GM21381 (cell line): ENCODE data around the gene DIS3L2.

Experiments
- ATAC-seq: cut with Tn5 transposase; IDR thresholded peaks from one replicate; pipeline ENCODE4 v1.9.1; 2021; ENCODE audit warnings: mild to moderate bottlenecking, moderate library complexity; ENCODE audit not compliant: unreplicated experiment

The DIS3L2 gene

DNA sequence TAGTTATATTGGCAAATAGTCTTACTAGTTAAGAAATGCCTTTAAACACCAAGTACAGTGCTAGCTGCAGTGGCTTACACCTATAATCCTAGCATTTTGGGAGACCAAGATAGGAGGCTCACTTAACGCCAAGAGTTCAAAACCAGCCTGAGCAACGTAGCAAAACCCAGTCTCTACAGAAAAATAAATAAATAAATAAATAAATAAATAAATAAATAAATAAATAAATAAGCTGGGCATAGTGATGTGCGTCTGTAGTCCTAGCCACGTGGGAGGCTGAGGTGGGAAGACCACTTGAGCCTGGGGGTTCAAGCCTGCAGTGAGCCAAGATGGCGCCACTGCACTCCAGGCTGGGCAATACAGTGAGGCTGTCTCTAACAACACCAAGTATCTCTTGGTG lies 258.4 kb downstream of the DIS3L2 start:
- ATAC-seq = no peak

- ATAC-seq = no peak
These were observed 263.9 kb downstream of the DIS3L2 start for GRCh38 chr2:232225429-232225828.

DNA sequence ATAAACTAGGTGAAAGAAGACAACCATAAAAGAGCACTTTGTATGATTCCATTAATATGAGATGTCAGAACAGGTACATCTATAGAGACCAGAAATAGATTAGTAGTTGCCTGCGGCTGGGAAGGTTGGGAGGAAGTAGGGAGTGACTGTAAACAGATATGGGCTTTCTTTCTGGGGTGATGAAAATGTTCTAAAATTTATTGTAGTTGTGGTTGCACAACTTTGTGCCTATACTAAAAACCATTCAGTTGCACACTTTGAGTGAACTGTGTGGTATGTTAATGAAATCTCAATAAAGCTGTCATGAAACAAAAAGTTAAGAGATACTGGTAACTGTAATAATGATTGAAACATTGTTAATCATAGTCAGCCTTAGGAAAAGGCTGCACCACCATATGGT lies 264.4 kb downstream of the DIS3L2 start:
- no peak for ATAC-seq

DNA sequence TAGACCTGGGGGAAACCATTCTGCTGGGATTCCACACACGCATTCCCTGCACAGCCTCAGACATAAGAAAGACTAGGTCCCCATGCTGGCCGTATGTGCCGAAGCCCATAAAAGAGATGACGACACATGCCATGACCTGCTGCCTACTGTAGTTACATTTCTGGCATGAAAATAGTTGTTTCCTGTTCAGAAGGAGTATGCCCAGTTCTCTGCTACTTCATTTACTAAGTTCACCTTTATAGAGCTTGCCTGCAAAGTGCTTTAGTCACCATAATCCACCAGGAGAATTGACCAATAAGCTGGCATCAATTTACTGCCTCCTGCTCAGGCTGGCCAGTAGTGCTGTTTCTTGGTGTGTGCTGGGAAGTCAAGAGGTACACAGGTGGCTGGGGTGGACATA lies 266.8 kb downstream of the DIS3L2 start:
- ATAC-seq = no peak

GRCh38 chr2:232228971-232229894 lies 267.7 kb downstream of the DIS3L2 start:
- ATAC-seq = no peak

DNA sequence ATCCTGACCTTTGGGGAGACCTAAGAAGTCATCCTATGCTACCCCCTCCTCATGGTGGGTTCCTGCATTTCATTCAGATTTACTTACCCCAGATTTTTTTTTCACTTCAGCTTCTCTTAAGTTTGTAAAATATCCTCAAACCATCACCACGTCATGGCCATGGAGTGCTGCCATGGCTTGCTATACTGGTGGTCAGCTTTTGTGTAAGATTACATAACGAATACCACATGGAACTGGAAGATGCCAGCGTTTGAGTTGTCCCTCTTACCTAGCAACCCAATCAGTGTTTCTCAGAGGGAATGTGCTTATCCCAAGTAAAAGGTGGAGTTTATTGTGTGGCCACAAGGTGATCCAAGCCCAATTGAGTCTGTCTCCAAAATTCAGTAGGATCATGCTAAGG lies 268.4 kb downstream of the DIS3L2 start:
- no peak for ATAC-seq

DNA sequence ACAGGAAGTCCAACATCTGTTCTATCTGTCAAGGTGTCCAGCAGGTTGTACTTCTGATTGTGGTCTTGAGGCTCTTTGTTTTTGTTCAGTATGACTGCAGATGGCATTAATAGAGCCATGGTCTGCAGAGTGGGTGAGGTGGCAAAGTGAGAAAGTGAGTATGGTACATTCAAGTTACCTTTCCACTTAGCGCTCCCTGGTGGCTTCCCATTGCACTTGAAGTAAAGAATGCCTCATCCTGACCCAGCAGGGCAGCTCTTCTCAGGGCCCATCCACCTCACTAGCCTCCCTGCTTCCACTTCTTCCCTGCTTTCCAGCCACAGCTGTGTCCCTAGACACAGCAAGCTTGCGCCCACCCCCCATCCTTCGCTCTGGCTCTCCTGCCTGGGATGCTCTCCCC lies 269.0 kb downstream of the DIS3L2 start:
- no peak for ATAC-seq

GRCh38 chr2:232231554-232231953 lies 270.0 kb downstream of the DIS3L2 start:
- ATAC-seq = no peak

DNA sequence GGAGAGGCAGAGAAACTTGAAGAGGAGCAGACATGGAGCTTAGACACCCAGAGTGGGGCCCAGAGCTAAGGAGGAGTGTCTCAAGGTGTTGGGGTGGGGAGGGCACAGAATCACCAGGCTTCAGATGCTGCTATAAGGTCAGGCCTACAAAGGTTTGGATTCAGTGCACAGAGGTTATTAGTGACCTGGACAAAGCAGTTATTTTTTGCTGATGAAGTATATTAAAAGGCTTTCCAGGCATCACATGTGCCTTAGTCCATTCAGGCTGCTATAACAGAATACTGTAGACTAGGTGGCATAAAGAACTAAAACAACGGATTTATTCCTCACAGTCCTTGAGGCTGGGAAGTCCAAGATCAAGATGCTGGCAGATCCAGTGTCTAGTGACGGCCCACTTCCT lies 271.4 kb downstream of the DIS3L2 start:
- ATAC-seq = no peak

DNA sequence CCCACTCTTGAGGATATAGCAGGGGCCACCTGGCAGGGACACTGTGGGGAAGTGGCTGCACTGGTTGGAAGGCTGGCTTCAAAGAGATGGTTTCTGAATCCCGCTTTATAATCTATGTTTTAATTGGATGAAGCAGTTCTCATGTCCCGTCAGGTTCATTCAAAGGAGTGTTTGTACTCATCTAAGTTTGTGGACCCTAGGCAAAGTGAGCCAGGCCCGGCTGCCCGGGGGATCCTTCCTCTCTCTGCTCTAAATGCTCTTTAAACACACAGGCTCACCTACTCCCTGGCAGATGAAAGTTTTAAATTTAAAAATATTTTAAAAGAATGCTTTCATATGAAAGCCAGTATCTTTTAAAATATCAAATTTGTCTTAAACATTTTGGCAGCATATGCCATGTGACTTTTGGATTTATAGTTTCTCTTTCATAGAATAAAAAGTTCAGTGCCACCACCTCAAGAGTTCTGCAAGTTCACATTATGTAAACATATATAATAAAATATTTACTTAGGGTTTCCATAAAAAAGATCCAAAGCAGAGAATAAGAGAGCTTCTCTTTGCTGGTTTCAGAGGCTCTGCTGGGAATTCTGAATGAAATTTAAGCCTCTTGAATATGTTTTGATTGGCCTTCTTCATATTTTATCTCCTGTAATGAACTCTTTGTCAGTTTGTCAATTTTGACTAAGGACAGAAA lies 273.6 kb downstream of the DIS3L2 start:
- ATAC-seq = no peak

GRCh38 chr2:232235716-232236115 lies 274.2 kb downstream of the DIS3L2 start:
- ATAC-seq = peak; percentile 37

GRCh38 chr2:232236200-232236599 lies 274.7 kb downstream of the DIS3L2 start:
- peak; percentile 80 for ATAC-seq

DNA sequence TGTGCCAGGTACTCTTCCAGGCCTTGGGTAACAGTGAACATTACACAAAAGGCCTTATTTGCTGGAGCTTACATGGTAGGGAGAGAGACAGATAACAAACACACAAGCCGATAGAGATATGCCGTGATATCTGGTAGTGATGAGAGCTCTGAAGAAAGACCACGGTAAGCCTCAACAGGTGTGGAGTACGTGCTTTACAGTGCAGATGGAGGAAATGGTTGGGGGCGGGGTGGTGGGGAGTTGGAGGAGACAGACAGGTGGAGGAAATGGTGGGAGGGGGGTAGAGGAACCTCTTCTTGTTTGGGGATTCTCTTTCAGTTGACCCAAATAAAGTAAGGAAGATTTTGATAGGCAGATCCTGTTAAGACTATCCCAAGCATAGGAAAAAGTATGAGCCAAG lies 276.0 kb downstream of the DIS3L2 start:
- ATAC-seq = no peak

DNA sequence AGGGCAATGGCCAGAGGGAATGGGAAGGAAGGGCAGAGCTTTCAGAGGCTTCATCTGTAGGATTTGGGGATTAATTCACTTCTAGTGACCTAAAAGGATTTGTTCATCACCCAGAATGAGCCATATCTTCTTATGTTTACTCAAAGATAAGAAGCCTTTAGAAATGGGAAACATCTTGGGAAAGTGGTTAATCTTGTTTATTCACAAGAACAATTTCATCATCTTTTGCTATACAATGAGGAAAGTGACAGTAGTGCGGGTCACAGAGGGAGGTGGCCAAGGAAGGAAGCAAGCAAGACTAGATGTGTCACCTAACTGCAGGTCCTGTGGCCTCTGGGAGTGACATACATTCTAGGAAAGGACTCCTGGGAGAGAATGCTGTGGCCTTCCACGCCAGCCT lies 276.6 kb downstream of the DIS3L2 start:
- no peak for ATAC-seq

DNA sequence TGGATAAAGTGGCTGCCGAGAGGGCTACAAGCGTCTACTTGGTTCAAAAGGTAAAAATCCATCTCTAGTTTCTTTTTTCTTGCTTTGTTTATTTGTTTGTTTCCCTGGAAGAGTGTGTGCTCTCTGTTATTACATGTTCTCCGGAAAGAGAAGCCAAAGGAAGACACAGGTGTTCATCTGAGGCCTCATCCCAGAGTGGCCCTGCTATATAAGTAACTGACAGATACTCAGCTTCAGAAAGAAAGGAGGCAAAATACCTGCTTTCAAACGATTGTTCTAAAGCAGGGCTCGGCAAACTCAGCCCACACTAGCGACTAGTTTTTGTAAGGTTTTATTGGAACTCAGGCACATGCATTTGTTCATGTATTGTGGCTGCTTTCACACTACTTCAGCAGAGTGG lies 277.1 kb downstream of the DIS3L2 start:
- no peak for ATAC-seq

DNA sequence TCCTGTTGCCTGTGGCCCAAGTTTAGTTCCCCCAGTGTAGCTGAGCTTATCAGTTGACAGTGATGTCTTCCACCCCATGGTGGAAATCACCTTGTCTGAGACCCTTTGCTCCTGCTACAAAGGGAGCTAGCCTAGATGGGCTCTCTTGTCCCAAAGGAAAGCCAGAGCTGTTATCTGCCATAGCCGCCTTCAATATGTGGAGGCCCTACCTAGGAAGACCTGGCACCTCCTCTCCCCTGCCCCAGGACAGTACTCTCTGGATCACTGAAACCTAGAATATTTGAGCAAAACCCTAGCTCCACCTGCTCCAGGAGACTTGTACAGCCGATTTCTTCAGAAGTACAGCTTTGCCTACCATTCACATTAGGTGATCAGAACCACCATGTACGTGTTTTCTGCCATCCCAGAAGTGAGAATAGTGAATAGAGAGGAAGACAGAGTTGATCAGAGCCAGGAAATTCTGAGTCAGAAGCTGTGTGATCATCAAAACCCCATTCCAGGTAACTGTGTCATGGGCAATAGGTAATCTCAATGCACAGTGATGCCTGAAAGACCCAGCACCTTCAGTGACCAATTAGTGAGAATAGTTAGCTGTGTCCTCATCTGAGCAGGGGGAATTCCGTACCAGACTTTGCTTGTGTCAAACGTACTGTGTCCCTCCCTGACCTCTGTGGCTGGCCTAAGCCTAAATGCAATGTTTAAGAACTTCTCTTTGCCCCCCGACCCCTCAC lies 278.6 kb downstream of the DIS3L2 start:
- ATAC-seq = no peak

- no peak for ATAC-seq
These were observed 279.4 kb downstream of the DIS3L2 start for GRCh38 chr2:232240906-232241305.

DNA sequence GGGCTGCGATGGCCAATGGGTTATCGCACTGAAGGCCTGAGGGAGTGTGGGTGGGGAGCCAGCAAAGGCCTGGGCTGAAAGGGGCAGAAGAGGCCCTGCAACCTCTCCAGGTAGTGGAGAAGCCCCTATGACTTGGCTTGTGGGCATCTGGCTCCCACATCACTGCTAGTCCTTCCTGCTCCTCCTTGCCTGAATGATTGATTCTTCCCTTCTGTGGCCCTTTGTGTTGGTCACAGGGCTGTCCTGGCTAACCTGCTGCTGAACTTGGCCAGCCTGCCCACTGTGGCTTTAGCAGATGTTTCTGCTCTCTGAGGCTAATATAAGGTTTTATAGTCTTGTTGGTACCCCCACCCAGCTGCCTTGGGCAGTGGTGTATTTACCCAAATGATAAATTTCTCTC lies 280.8 kb downstream of the DIS3L2 start:
- no peak for ATAC-seq

- no peak for ATAC-seq
These were observed 283.6 kb downstream of the DIS3L2 start for GRCh38 chr2:232245111-232245510.

DNA sequence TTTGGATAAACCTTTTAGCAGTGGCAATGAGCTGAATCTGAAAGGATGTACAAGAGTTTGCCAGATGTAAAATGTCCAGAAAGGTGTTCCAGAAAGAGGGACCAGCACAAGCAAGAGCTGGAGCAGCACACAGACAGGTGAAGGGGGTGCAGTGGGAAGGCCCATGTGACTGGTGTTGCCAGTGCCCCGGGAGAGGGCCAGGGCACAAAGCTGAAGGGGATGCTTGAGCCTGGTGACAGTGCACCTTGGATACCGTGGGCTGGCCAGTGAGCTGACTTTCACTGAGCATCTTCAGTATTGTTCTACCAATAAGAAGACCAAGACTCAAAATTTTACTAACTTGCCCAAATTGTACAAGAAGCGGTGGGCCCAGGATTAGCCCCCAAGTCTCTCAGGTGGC lies 284.7 kb downstream of the DIS3L2 start:
- ATAC-seq = no peak

DNA sequence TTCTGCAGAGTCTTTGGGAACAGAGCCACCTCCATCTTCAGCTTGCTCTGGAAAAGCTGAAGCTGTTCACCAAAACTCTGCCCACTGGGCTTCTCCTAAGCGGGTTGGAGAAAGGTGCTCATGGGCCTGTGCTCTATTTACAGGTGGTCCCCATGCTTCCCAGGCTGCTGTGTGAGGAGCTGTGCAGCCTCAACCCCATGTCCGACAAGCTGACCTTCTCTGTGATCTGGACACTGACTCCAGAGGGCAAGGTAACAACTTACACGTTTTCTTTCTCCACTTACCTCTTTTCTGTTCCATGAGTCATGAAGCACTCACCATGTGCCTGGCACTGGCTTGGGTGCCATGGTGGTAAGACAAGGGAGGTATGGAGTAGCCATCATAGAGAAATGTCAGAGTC lies 287.6 kb downstream of the DIS3L2 start:
- ATAC-seq = no peak
